Putamen (tissue), 1 donor: ENCODE results near the gene SUPT20HL1.
"Not testable (repeated sequence)": the region's sequence is repeated elsewhere in the genome, so short reads cannot be mapped to it uniquely, and the experiment has no call there.

ENCODE experiments used
- DNase-seq: peaks from one replicate; pipeline ENCODE4 v3.0.0-alpha.2; 2016; ENCODE audit warnings: low spot score

SUPT20HL1 gene

DNA sequence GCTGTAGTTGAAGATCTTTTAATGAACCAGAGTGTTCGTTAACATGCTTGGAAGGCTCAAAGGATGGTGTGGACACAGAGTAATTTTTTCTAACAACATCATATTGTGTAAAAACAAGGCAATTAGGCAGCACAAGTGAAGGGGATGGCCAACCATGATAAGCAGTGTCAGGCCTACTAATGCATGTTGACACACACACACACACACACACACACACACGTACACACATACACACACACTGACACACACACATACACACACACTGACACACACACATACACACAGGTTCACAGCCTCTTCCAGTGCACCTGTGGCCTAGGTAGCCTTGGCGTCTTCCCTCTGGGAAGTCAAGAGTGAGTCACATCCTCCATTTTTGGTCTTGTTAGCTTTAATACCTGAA lies at the start of gene SUPT20HL1:
Gene SUPT20HL1, plus strand, starts transcription at position 368 of the 400 bp plus-strand sequence. CDS start 2,122 bp downstream, outside the sequence.
- no peak for DNase-seq

GRCh38 chrX:24310916-24311315 lies 49.5 kb upstream of the SUPT20HL1 start:
- not testable (repeated sequence) for DNase-seq

DNA sequence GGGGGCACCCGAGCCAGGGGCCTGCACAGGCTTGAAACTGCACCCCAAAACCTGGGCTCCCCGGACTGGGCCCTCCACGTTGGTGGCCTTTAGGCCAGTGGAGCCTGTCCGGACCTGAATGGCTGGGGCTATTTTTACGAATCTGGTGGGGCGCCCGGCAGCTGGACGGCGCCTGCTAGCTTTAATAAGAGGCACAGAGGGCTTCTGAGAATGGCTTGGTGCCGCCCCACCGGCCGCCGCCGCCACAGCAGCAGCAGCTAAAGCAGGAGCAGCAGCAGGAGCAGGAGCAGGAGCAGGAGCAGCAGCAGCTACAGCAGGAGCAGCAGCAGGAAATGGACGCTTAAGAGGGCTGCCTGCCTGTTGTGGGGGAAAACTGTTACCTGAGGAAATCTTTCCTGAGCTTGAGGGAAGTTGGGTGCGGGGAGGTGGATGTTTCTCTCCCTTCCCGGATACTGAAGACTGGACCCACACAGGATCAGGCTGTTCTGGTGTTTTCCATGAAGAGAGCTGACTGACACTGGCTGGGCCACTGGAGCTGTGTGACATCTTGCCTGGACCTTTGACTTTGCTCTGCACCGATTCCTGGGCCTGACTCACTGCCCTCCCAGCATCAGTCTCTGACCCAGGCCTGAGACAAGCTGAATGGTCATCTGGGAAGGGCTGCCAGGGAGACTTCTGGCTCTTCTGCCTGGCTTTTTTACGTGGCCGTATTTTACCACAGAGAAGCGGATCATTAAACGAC lies 48.8 kb upstream of the SUPT20HL1 start:
- not testable (repeated sequence) for DNase-seq

- DNase-seq = not testable (repeated sequence)
These were observed 48.2 kb upstream of the SUPT20HL1 start for GRCh38 chrX:24312249-24312607.

GRCh38 chrX:24314019-24314635 lies 46.3 kb upstream of the SUPT20HL1 start, which contains the start of gene SUPT20HL2:
Gene SUPT20HL2, minus strand, starts transcription at chrX:24314069. Its CDS starts 754 bp downstream, at chrX:24313315.
- DNase-seq = no peak

GRCh38 chrX:24316111-24316510 lies 44.3 kb upstream of the SUPT20HL1 start:
- no peak for DNase-seq

GRCh38 chrX:24317567-24317966 lies 42.9 kb upstream of the SUPT20HL1 start:
- no peak for DNase-seq

- DNase-seq = no peak
These were observed 38.6 kb upstream of the SUPT20HL1 start for GRCh38 chrX:24321741-24322395.

GRCh38 chrX:24325231-24325630 lies 35.2 kb upstream of the SUPT20HL1 start:
- no peak for DNase-seq

DNA sequence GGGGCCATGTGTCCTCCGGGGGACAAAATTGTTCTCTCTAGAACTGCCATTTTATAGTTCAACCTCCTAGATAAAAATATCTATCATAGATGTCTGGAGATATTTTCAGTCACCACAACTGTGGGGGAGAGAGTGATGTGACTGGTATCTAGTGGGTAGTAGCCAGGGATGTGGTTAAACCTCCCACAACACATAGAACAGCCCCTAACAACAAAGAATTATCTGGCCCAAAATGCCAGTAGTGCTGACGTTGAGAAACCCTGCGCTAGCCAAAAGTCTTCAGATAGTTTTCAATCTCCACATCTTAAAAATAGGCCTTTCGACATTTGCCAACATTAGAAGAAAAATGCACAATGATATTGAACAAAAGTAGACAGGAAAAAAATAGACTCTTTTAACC lies 27.6 kb upstream of the SUPT20HL1 start:
- no peak for DNase-seq

DNA sequence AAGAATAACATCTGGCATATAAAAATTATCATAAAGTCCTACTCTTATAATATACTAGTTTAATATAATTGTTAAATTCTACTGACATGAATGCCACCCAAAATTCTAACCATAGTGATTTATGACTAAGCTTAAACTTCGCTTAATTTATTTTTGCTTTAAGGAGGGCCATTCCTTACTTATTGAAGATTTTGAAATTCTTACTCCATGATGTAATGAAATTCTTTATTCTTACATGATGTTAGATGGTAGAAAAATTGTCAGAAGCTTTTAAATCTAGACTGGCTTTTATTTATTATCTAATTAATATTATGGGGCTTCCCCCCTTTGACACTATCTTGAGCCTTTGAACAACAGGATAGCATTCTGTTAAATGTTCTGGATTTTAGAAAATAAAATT lies 27.1 kb upstream of the SUPT20HL1 start:
- no peak for DNase-seq

DNA sequence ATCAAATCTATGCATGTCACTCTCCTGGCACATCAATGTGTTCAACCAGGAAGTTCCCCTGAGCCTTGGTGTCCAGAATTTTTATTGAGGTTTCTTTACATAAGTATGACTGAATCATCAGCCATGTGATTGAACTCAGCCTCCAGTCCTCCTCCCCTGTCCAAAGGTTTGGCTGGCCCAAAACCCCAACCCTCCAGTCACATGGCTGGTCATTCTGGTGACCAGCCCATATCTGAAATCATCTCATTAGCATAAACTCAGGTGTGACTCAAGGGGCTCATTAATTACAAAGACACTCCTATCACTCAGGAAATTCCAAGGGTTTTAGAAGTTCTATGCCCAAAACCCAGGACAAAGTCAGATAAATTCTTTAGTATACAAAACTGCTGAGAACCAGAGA lies 26.0 kb upstream of the SUPT20HL1 start:
- DNase-seq = no peak

DNA sequence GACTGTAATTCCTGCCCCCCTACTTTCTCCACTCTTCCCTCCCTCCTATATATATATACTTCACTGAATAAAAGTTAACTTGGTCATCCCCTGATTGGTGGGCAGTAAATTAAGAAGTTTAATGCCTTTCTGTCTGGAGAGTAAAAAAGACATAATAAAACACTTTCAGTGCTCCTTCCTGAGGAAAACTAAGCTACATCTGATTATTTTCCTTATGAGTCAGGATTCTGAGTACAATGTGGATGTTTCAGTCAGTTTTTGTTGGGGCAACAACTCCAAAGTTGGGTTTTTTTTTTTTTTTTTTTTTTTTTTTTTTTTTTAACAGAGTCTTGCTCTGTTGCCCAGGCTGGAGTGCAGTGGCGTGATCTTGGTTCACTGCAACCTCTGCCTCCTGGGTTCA lies 24.6 kb upstream of the SUPT20HL1 start:
- no peak for DNase-seq

GRCh38 chrX:24339911-24340310 lies 20.5 kb upstream of the SUPT20HL1 start:
- no peak for DNase-seq

- no peak for DNase-seq
These were observed 19.9 kb upstream of the SUPT20HL1 start for GRCh38 chrX:24340501-24340900.

GRCh38 chrX:24341795-24342194 lies 18.6 kb upstream of the SUPT20HL1 start:
- no peak for DNase-seq

GRCh38 chrX:24343719-24344118 lies 16.7 kb upstream of the SUPT20HL1 start:
- no peak for DNase-seq

DNA sequence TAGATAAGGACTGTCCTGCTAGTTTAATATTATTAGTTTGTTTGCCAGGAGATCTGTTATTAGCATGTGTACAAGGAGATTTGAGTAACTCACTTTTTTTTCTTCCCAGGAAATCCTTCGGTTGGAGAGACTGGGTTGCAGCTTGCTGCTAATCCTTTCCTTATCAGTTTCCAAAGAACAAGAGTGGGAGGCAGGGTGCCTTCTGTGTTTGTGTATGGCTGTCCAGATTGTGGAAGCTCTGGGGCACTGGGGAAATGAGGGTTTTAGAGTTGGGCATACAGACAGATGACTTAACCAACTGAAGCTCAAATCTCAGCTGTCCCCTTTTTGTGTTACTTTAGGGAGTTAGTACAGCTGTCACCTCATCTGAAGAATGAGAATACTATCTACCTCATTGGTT lies 12.6 kb upstream of the SUPT20HL1 start:
- DNase-seq = no peak

DNA sequence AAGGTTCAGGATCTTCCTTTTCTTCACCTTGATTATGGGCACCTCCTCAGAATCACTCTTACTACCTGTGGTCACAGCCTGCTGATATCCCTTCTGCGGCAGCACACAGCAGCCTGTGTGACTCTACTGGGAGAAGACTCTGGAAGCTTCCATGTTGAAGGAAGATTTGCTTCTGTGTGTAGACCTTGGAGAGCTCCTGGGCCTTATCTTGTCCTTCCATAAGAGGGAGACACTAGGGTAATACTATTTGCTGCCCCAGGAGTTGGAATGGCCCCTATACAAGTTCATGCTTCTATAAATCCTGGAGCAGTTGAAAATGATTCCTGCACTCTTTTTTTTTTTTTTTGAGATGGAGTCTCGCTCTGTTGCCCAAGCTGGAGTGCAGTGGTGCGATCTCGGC lies 10.2 kb upstream of the SUPT20HL1 start:
- DNase-seq = no peak

GRCh38 chrX:24355095-24355494 lies 5.3 kb upstream of the SUPT20HL1 start:
- no peak for DNase-seq

GRCh38 chrX:24357106-24357505 lies 3.3 kb upstream of the SUPT20HL1 start:
- no peak for DNase-seq

- not testable (repeated sequence) for DNase-seq
These were observed 1.8 kb downstream of the SUPT20HL1 start for GRCh38 chrX:24362089-24362745.
